ENCODE results near the gene FBXL16. TPM values are rescaled to one million over a fixed set of nuclear protein-coding genes. Genes with fewer than 3 reads are reported as not detected.

The FBXL16 gene
- total and polyA plus RNA-seq, 12 donors, result 0.04 to 0.64 (median 0.10) TPM; not detected in 4

- peaks cover 6 to 23% (median 17%) of the 10 kb centered on the region in 9 donors for H3K4me1 ChIP-seq
- WGBS, 2 donors, result 6% methylated on average over 46 to 50 of the region's 50 CpGs
- ATAC-seq (peak in 4 of 8 donors; percentile 1 to 16 (median 4)), DNase-seq (no peak)
- peak overlapping the region; percentile 81 to 98 (median 91) for H3K27ac ChIP-seq
- intact Hi-C loops (cut with DNase I), result loop anchor here in 2 of 10 donors (10.0 kb wide), 1 partner anchor 84 kb away; no protein-coding TSS in a partner anchor
- no peak for TF ChIP-seq CTCF (IDR thresholded peaks at IDR 0.05)
- H3K36me3 ChIP-seq, result peaks cover 0 to 47% (median 35%) of the 10 kb centered on the region in 9 donors
- H3K9me3 ChIP-seq, result no peaks in the 10 kb centered on the region
- peak overlapping the region; percentile 84 to 100 (median 96) for H3K4me3 ChIP-seq
- no peaks in the 10 kb centered on the region for H3K27me3 ChIP-seq
These were observed 37.0 kb downstream of the FBXL16 start for GRCh38 chr16:668519-669171.

GRCh38 chr16:667780-668518 lies 37.7 kb downstream of the FBXL16 start, which contains the start of gene RHOT2:
RHOT2 (plus strand) TSS chr16:668132; CDS start chr16:668200, 68 bp downstream.
- WGBS, 2 donors, result 1% methylated on average over 61 to 78 of the region's 78 CpGs
- peak; percentile 81 to 98 (median 93) for TF ChIP-seq CTCF (IDR thresholded peaks at IDR 0.05)
- Histone ChIP-seq H3K27ac (peak within 1 kb of the TSS; percentile 81 to 98 (median 91)), H3K4me3 (peak within 1 kb of the TSS; percentile 84 to 100 (median 96)), H3K9me3 (no peaks in the 10 kb centered on the region), H3K36me3 (peaks cover 0 to 40% (median 30%) of the 10 kb centered on the region in 9 donors), H3K4me1 (peaks cover 6 to 23% (median 17%) of the 10 kb centered on the region in 9 donors), H3K27me3 (no peaks in the 10 kb centered on the region)
- peak; percentile 87 to 95 (median 92) for ATAC-seq
- peak; percentile 93 to 94 for DNase-seq
- intact Hi-C loops (cut with DNase I), result loop anchor here in 2 of 10 donors (10.0 kb wide), 1 partner anchor 83 kb away; no protein-coding TSS in a partner anchor

- intact Hi-C loops (cut with DNase I), result loop anchor here in 2 of 10 donors (10.0 kb wide), 1 partner anchor 82 kb away; no protein-coding TSS in a partner anchor
- peak overlapping the region in 8 of 10 donors; percentile 84 to 100 (median 96) for H3K4me3 ChIP-seq
These were observed 38.4 kb downstream of the FBXL16 start for GRCh38 chr16:667113-667779.

More at GRCh38 chr16:667113-667779, 38.4 kb downstream of the FBXL16 start:
- ATAC-seq (peak in 2 of 8 donors; percentile 0 to 2), DNase-seq (no peak)
- H3K36me3 ChIP-seq, result peaks cover 0 to 33% (median 23%) of the 10 kb centered on the region in 9 donors
- H3K27ac ChIP-seq, result peak overlapping the region in 9 of 10 donors; percentile 86 to 98 (median 92)
- no peaks in the 10 kb centered on the region for H3K27me3 ChIP-seq
- H3K4me1 ChIP-seq, result peaks cover 6 to 23% (median 17%) of the 10 kb centered on the region in 9 donors
- WGBS, 2 donors, result 86 to 88% methylated on average over 22 of the region's 22 CpGs
- H3K9me3 ChIP-seq, result no peaks in the 10 kb centered on the region
- no peak for TF ChIP-seq CTCF (IDR thresholded peaks at IDR 0.05)
